H1 (cell line): ENCODE data around the gene METTL14. TPM values are rescaled to one million over a fixed set of nuclear protein-coding genes. Genes with fewer than 3 reads are reported as not detected.

Experiments
- CTCF ChIA-PET: fragments of 300-600 bp; sonication (Branson Sonifier 250); formaldehyde crosslinking; loops from one replicate; lab custom pipeline; 2021; ENCODE audit not compliant: partially characterized antibody; lab: Charles Lee
- POLR2A ChIA-PET: fragments of 300-600 bp; sonication (Branson Sonifier 250); formaldehyde crosslinking; loops from one replicate; lab custom pipeline; 2021; ENCODE audit warnings: inconsistent platforms; ENCODE audit not compliant: partially characterized antibody; lab: Charles Lee
- DNase-seq, 2 experiments: peaks; one replicate each; pipeline versions ENCODE4 v3.0.0 to v3.0.0-alpha.2; 2010 to 2022; ENCODE audit warnings: low spot score in 2 of 2, low read depth in 1 of 2, mixed read lengths in 1 of 2
- FAIRE-seq: peaks from 2 replicates; lab custom pipeline; 2011; peaks lifted over from hg19 to GRCh38; lab: Jason Lieb, UNC
- H2AFZ ChIP-seq: 2 replicates; pipeline ENCODE4 v1.8.1; 2012; ENCODE audit warnings: low read length, inconsistent platforms
- H2AK5ac ChIP-seq: 2 replicates; pipeline ENCODE4 v1.6.1; 2013; ENCODE audit warnings: low read depth, low read length
- H2BK120ac ChIP-seq: replicated peaks from 2 replicates; pipeline ENCODE3; 2013; ENCODE audit warnings: low read depth, low read length, inconsistent platforms
- H2BK12ac ChIP-seq: 2 replicates; pipeline ENCODE4 v1.6.1; 2013; ENCODE audit warnings: low read depth, low read length
- H2BK15ac ChIP-seq: 2 replicates; pipeline ENCODE4 v1.6.1; 2013; ENCODE audit warnings: low read length
- H2BK20ac ChIP-seq: 2 replicates; pipeline ENCODE4 v1.6.1; 2013; ENCODE audit warnings: low read length
- H2BK5ac ChIP-seq: 2 replicates; pipeline ENCODE4 v1.6.1; 2013; ENCODE audit warnings: low read depth, low read length
- H3K14ac ChIP-seq: 2 replicates; pipeline ENCODE4 v1.6.1; 2013; ENCODE audit warnings: inconsistent platforms; ENCODE audit not compliant: insufficient read length
- H3K18ac ChIP-seq: 2 replicates; pipeline ENCODE4 v1.6.1; 2013; ENCODE audit warnings: low read length; ENCODE audit errors: extremely low read depth
- H3K23ac ChIP-seq: 2 replicates; pipeline ENCODE4 v1.6.1; 2013; ENCODE audit warnings: inconsistent platforms; ENCODE audit not compliant: insufficient read length
- H3K23me2 ChIP-seq: 2 replicates; pipeline ENCODE4 v1.6.1; 2013; ENCODE audit warnings: low read depth, low read length
- H3K27ac ChIP-seq: 2 replicates; pipeline ENCODE4 v1.6.1; 2011; ENCODE audit warnings: low read depth, low read length, inconsistent platforms
- H3K27me3 ChIP-seq, 4 experiments: replicated peaks in 1 of 4; 1 replicate in 1 of 4; 2 replicates in 3 of 4; pipeline versions ENCODE4 v1.6.1 to v1.8.1; 2011 to 2013; ENCODE audit warnings: low read length in 3 of 4, mild to moderate bottlenecking in 3 of 4, inconsistent platforms in 2 of 4, mixed read lengths in 2 of 4, moderate library complexity in 1 of 4; ENCODE audit not compliant: control insufficient read depth in 3 of 4, insufficient read depth in 3 of 4; ENCODE audit errors: extremely low read depth in 1 of 4
- H3K36me3 ChIP-seq, 4 experiments: 2 replicates each; pipeline versions ENCODE4 v1.6.1 to v1.8.1; 2011 to 2013; ENCODE audit warnings: mild to moderate bottlenecking in 4 of 4, low read length in 3 of 4, moderate library complexity in 2 of 4, control low read depth in 1 of 4, inconsistent platforms in 1 of 4; ENCODE audit not compliant: insufficient read depth in 4 of 4, control insufficient read depth in 2 of 4
- H3K4ac ChIP-seq: replicated peaks from 2 replicates; pipeline ENCODE3; 2013; ENCODE audit warnings: low read length, low read depth, mixed read lengths, inconsistent platforms; ENCODE audit not compliant: insufficient read length
- H3K4me1 ChIP-seq, 4 experiments: replicated peaks in 1 of 4; 1 replicate in 1 of 4; 2 replicates in 3 of 4; pipeline versions ENCODE4 v1.6.1 to v1.8.1; 2011 to 2013; ENCODE audit warnings: low read length in 3 of 4, inconsistent platforms in 2 of 4, mixed read lengths in 1 of 4; ENCODE audit not compliant: insufficient read depth in 4 of 4, control insufficient read depth in 3 of 4
- H3K4me2 ChIP-seq, 2 experiments: 2 replicates each; pipeline versions ENCODE4 v1.6.1 to v1.8.1; 2011 to 2013; ENCODE audit warnings: low read depth in 2 of 2, low read length in 2 of 2, control low read depth in 1 of 2, inconsistent platforms in 1 of 2, mild to moderate bottlenecking in 1 of 2; ENCODE audit not compliant: insufficient read depth in 1 of 2
- H3K4me3 ChIP-seq, 4 experiments: fragments of 200-600, 300-600 bp in 1 of 4; sonication (generic), shearing (Covaris generic), sonication (Bioruptor Twin) in 1 of 4; 2 replicates each; pipeline versions ENCODE4 v1.5.1 to v1.8.1; 2011 to 2016; ENCODE audit warnings: low read length in 4 of 4, low read depth in 3 of 4, control low read depth in 2 of 4, inconsistent platforms in 2 of 4, mild to moderate bottlenecking in 2 of 4, mixed read lengths in 1 of 4, moderate library complexity in 1 of 4; ENCODE audit not compliant: insufficient read depth in 2 of 4; ENCODE audit errors: extremely low read depth in 1 of 4
- H3K56ac ChIP-seq: replicated peaks from 2 replicates; pipeline ENCODE3; 2013; ENCODE audit warnings: low read depth, mild to moderate bottlenecking, mixed read lengths, low read length, inconsistent platforms; ENCODE audit not compliant: insufficient read length
- H3K79me1 ChIP-seq: 2 replicates; pipeline ENCODE4 v1.6.1; 2013; ENCODE audit warnings: low read depth, low read length, control low read depth
- H3K79me2 ChIP-seq, 2 experiments: 2 replicates each; pipeline versions ENCODE4 v1.6.1 to v1.8.1; 2012 to 2013; ENCODE audit warnings: low read length in 2 of 2, mild to moderate bottlenecking in 2 of 2, inconsistent platforms in 1 of 2; ENCODE audit not compliant: insufficient read depth in 2 of 2, control insufficient read depth in 1 of 2
- H3K9ac ChIP-seq, 4 experiments: replicated peaks in 1 of 4; 1 replicate in 1 of 4; 2 replicates in 3 of 4; pipeline versions ENCODE4 v1.6.1 to v1.8.1; 2011 to 2013; ENCODE audit warnings: low read depth in 3 of 4, low read length in 3 of 4, control low read depth in 2 of 4, mild to moderate bottlenecking in 2 of 4, moderate library complexity in 2 of 4, inconsistent platforms in 1 of 4; ENCODE audit errors: extremely low read depth in 1 of 4
- H3K9me3 ChIP-seq, 2 experiments: 2 replicates each; pipeline versions ENCODE4 v1.6.1 to v1.8.1; 2012 to 2013; ENCODE audit warnings: mild to moderate bottlenecking in 2 of 2, moderate library complexity in 2 of 2, control low read depth in 1 of 2, inconsistent platforms in 1 of 2, low read depth in 1 of 2, low read length in 1 of 2, mixed read lengths in 1 of 2; ENCODE audit not compliant: insufficient read depth in 2 of 2
- H4K20me1 ChIP-seq, 2 experiments: replicated peaks in 1 of 2; 2 replicates each; pipeline versions ENCODE3 to v1.8.1; 2011 to 2013; ENCODE audit warnings: inconsistent platforms in 2 of 2, low read length in 2 of 2, mild to moderate bottlenecking in 1 of 2; ENCODE audit not compliant: insufficient read depth in 2 of 2, control insufficient read depth in 1 of 2
- H4K5ac ChIP-seq: 2 replicates; pipeline ENCODE4 v1.6.1; 2013; ENCODE audit warnings: low read length, low read depth, mixed read lengths, inconsistent platforms; ENCODE audit not compliant: insufficient read length
- H4K8ac ChIP-seq: 2 replicates; pipeline ENCODE4 v1.8.0; 2013; ENCODE audit warnings: mild to moderate bottlenecking, moderate library complexity, low read length, inconsistent platforms; ENCODE audit not compliant: insufficient read depth; ENCODE audit errors: extremely low read depth
- H4K91ac ChIP-seq: replicated peaks from 2 replicates; pipeline ENCODE3; 2013; ENCODE audit warnings: low read length, mixed read lengths, inconsistent platforms; ENCODE audit not compliant: insufficient read length
- POLR2A ChIP-seq, 2 experiments: IDR thresholded peaks; 1 replicate in 1 of 2; 2 replicates in 1 of 2; pipeline ENCODE4 v1.6.1; 2011; ENCODE audit warnings: low read depth in 2 of 2, low read length in 2 of 2, mild to moderate bottlenecking in 2 of 2; ENCODE audit errors: control extremely low read depth in 1 of 2
- RAD21 ChIP-seq, 2 experiments: IDR thresholded peaks in 1 of 2; conservative IDR thresholded peaks in 1 of 2; 2 replicates each; pipeline ENCODE4 v1.6.1; 2011; ENCODE audit warnings: low read depth in 2 of 2, low read length in 2 of 2, improper control_type of control experiment in 1 of 2, inconsistent platforms in 1 of 2, mild to moderate bottlenecking in 1 of 2, moderate library complexity in 1 of 2
- WGBS, 2 experiments: shearing (Covaris generic) in 1 of 2; methylation state at CpG; one replicate each; pipeline versions ENCODE4 v1.1.6 to v1.1.7; 2013 to 2015; ENCODE audit warnings: low lambda C conversion rate in 2 of 2, mixed read lengths in 2 of 2, inconsistent platforms in 1 of 2, low coverage in 1 of 2, missing lambda C conversion rate in 1 of 2; ENCODE audit not compliant: insufficient replicate concordance in 2 of 2, insufficient coverage in 1 of 2, insufficient read length in 1 of 2; ENCODE audit errors: extremely low coverage in 1 of 2, missing lambda C conversion rate in 1 of 2; 5-methylcytosine and 5-hydroxymethylcytosine counted together
- polyA plus RNA-seq, 7 experiments: library from polyadenylated mRNA; depleted of rRNA in 3 of 7; stranded (reverse) in 5 of 7; unstranded in 2 of 7; fragments of >200 nt in 5 of 7; fragments of 200-250 nt in 2 of 7; gene quantifications; 1 replicate in 5 of 7; 2 replicates in 1 of 7; 4 replicates in 1 of 7; pipeline versions ENCODE4 v1.2.1 to v1.2.3, GENCODE V29; 2011 to 2013; ENCODE audit warnings: missing spikeins in 2 of 7, mixed read lengths in 2 of 7
- total RNA-seq: library from RNA; stranded (reverse); fragmentation: NEBNext Ultra II Directional; extraction: Animal tissue kit (Norgen Biotek cat#: 25700); gene quantifications from 2 replicates; pipeline ENCODE4 v1.2.1, GENCODE V29; 2021

METTL14 gene
- total and polyA plus RNA-seq, 2 of the 8 experiments (the other 6 are each of a cell fraction or from before 2014, with no cell fraction given), result 8.8 to 57.3 TPM

DNA sequence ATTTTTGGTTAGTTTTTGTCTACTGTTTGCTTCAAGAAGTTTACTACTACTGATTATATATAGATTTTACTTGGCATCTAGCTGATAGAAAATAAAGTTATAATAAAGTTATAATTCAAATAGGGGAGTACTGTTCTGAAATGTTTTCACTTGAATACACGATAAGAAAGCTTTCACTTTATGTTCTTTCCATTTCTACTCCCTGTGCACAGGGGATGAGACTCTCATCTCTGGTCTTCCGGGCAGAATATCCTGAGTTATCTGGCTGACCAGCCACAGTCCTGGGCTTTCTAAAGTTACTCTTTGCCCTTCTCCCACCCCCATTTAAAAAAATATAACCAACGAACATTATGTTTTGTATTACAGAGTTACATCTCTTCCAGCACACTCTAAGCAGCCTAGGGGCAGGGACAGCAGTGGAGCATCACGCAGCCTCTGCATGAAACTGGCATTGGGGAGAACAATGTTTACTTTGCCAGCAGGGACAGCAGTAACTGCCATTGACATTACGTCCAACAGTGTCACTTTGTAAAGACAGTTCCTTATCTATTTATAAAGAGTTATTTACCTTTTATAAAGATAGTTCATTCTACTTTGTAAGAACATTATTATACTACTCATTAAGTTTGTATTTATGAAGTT, 64.3 kb downstream of the METTL14 start:
- Histone ChIP-seq H3K4me3 (no peak overlapping the region), H3K36me3 (peaks cover 4 to 37% (median 18%) of the 10 kb centered on the region in 4 experiments), H3K79me1 (no peaks in the 10 kb centered on the region), H3K18ac (no peak overlapping the region), H3K4ac (no peak overlapping the region), H2BK20ac (no peak overlapping the region), H3K23me2 (no peaks in the 10 kb centered on the region), H3K79me2 (no peaks in the 10 kb centered on the region), H3K9me3 (no peaks in the 10 kb centered on the region), H4K8ac (no peak overlapping the region), H2AFZ (no peak overlapping the region), H3K23ac (no peak overlapping the region), H2BK12ac (no peak overlapping the region), H2BK15ac (no peak overlapping the region), H4K20me1 (no peaks in the 10 kb centered on the region), H4K5ac (no peak overlapping the region), H3K27ac (no peak overlapping the region), H3K56ac (no peak overlapping the region), H3K14ac (no peak overlapping the region), H3K27me3 (no peaks in the 10 kb centered on the region), H2BK120ac (no peak overlapping the region), H3K9ac (no peak overlapping the region), H3K4me1 (no peaks in the 10 kb centered on the region), H2BK5ac (no peak overlapping the region), H2AK5ac (no peak overlapping the region), H3K4me2 (no peak overlapping the region), H4K91ac (no peak overlapping the region)
- TF ChIP-seq RAD21 (IDR thresholded peaks at IDR 0.05 in 1 of 2, conservative IDR thresholded peaks at IDR 0.05 in 1 of 2; ENCODE audit: low read depth in 2 of 2, low read length in 2 of 2) (no peak), POLR2A (IDR thresholded peaks at IDR 0.05; ENCODE audit: control extremely low read depth in 1 of 2, low read depth in 2 of 2, low read length in 2 of 2) (no peak)
- no peak for DNase-seq
- WGBS, 2 experiments, result 95% methylated on average over 5 of the region's 5 CpGs; no CpG with 5 or more reads in 1 of the 2 experiments
- POLR2A ChIA-PET, result interaction anchor here (0.9 kb wide), 1 partner anchor 43 kb away, joined by 3 read pairs; no protein-coding TSS in a partner anchor
- no peak for FAIRE-seq
- CTCF ChIA-PET, result interaction anchor here (1.4 kb wide), 1 partner anchor 10 kb away, joined by 4 read pairs; no protein-coding TSS in a partner anchor
